Lung (tissue), 12 donors: Measurements from ENCODE around the gene PGAM4. TPM values are rescaled to one million over a fixed set of nuclear protein-coding genes. Genes with fewer than 3 reads are reported as not detected.

Source experiments
- ATAC-seq: fragments of 200-7000 bp; cut with Tn5 transposase; one replicate; pipeline ENCODE4 v1.9.1; 2020; ENCODE audit warnings: moderate number of reproducible peaks; ENCODE audit not compliant: insufficient read depth, low FRiP score
- DNase-seq, 3 donors: peaks; one replicate each; pipeline ENCODE4 v3.0.0-alpha.2; 2013 to 2017
- H3K27ac ChIP-seq, 2 donors: one replicate each; pipeline ENCODE4 v1.5.1; 2013; ENCODE audit warnings: mild to moderate bottlenecking in 2 of 2, moderate library complexity in 2 of 2, control low read depth in 1 of 2, inconsistent platforms in 1 of 2, low read depth in 1 of 2, low read length in 1 of 2
- H3K27me3 ChIP-seq, 3 donors: one replicate each; pipeline ENCODE4 v1.5.1; 2013; ENCODE audit warnings: low read length in 2 of 3; ENCODE audit not compliant: control insufficient read depth in 3 of 3, insufficient read depth in 3 of 3
- H3K36me3 ChIP-seq, 4 donors: one replicate each; pipeline ENCODE4 v1.5.1; 2013; ENCODE audit warnings: low read length in 4 of 4, mild to moderate bottlenecking in 1 of 4, moderate library complexity in 1 of 4; ENCODE audit not compliant: control insufficient read depth in 4 of 4, insufficient read depth in 4 of 4
- H3K4me1 ChIP-seq, 5 donors: one replicate each; pipeline ENCODE4 v1.5.1; 2013; ENCODE audit warnings: low read length in 5 of 5, mild to moderate bottlenecking in 2 of 5, moderate library complexity in 1 of 5; ENCODE audit not compliant: control insufficient read depth in 5 of 5, insufficient read depth in 5 of 5
- H3K4me3 ChIP-seq: one replicate; pipeline ENCODE4 v1.5.1; 2013; ENCODE audit warnings: mild to moderate bottlenecking, control low read depth, moderate library complexity
- H3K9ac ChIP-seq, 2 donors: one replicate each; pipeline ENCODE4 v1.5.1; 2013; ENCODE audit warnings: low read length in 2 of 2, control low read depth in 1 of 2; ENCODE audit not compliant: insufficient read depth in 1 of 2
- H3K9me3 ChIP-seq, 4 donors: one replicate each; pipeline ENCODE4 v1.5.1; 2013; ENCODE audit warnings: low read length in 3 of 4, mild to moderate bottlenecking in 1 of 4, moderate library complexity in 1 of 4; ENCODE audit not compliant: control insufficient read depth in 4 of 4, insufficient read depth in 3 of 4
- WGBS, 2 donors: extraction: QIAGEN DNeasy Blood & Tissue Kit; methylation state at CpG; one replicate each; pipeline ENCODE4 v1.1.7; 2013; 5-methylcytosine and 5-hydroxymethylcytosine counted together
- polyA plus RNA-seq, 2 donors: library from polyadenylated mRNA; stranded (reverse); fragments of 200-250 nt; gene quantifications; one replicate each; pipeline ENCODE4 v1.2.1, GENCODE V29; 2013
- total RNA-seq, 2 donors: library from RNA; depleted of rRNA in 1 of 2; stranded (reverse); fragments of >200 nt in 1 of 2; gene quantifications; one replicate each; pipeline ENCODE4 v1.2.1, GENCODE V29; 2014 to 2021
- TF ChIP-seq, protein P1 (sequence below): IDR thresholded peaks from 2 replicates; pipeline ENCODE4 v1.5.1; 2012; ENCODE audit warnings: mild to moderate bottlenecking; ENCODE audit errors: control extremely low read depth, extremely low read depth
- donor health status: control.
- donor health status: control.
- donor health status: Bipolar disorder and iron deficiency.
- donor health status: healthy.
- donor health status: DM: yes; HTN: yes; CAD: no.

Gene PGAM4
- total and polyA plus RNA-seq, 4 donors, result 0.08 TPM; not detected in 3

DNA sequence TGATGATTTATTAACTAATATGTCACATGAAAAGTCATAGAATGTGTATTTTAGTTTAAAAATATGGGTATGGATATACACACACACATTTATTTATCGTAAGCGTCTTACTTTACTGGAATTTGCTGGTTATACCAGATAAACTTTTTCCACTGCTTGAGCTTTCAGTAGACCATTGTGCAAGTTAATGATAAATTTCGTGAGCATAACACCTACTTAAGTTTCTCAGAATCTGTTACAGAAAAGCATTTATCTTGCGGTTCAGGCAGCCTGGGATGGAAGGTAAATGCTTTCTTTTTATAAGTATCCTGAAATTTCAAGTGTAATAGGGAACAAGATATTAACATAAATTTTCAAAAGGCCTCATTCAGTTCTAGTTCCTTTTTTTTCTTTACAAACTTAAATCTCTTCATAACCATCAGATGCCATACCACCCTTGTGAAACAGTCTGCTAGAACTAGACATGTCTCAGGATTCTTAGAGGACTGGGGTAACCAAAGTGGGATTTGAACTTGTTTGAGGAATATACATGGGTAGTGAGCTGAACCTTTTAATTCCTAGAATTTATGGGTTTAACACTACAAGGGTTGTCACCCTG is 31.3 kb downstream of the PGAM4 start:
- 56 to 68% methylated on average over 4 of the region's 4 CpGs for WGBS, 2 donors
- no peaks in the 10 kb centered on the region for H3K4me1 ChIP-seq

GRCh38 chrX:77937291-77937690 is 32.1 kb downstream of the PGAM4 start:
- Histone ChIP-seq H3K4me1 (no peaks in the 10 kb centered on the region), H3K27me3 (no peaks in the 10 kb centered on the region), H3K36me3 (no peaks in the 10 kb centered on the region), H3K9me3 (no peaks in the 10 kb centered on the region), H3K9ac (no peak overlapping the region), H3K4me3 (no peak overlapping the region), H3K27ac (no peak overlapping the region)
- 35 to 78% methylated on average over 3 of the region's 3 CpGs for WGBS, 2 donors
- DNase-seq, result no peak
- TF ChIP-seq, protein P1, sequence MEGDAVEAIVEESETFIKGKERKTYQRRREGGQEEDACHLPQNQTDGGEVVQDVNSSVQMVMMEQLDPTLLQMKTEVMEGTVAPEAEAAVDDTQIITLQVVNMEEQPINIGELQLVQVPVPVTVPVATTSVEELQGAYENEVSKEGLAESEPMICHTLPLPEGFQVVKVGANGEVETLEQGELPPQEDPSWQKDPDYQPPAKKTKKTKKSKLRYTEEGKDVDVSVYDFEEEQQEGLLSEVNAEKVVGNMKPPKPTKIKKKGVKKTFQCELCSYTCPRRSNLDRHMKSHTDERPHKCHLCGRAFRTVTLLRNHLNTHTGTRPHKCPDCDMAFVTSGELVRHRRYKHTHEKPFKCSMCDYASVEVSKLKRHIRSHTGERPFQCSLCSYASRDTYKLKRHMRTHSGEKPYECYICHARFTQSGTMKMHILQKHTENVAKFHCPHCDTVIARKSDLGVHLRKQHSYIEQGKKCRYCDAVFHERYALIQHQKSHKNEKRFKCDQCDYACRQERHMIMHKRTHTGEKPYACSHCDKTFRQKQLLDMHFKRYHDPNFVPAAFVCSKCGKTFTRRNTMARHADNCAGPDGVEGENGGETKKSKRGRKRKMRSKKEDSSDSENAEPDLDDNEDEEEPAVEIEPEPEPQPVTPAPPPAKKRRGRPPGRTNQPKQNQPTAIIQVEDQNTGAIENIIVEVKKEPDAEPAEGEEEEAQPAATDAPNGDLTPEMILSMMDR, result no peak
- no peak for ATAC-seq

More for the DNA sequence above, 31.3 kb downstream of the PGAM4 start:
- ATAC-seq, result no peak
- TF ChIP-seq, protein P1, result no peak
- Histone ChIP-seq H3K27me3 (no peaks in the 10 kb centered on the region), H3K4me3 (no peak overlapping the region), H3K27ac (no peak overlapping the region), H3K36me3 (no peaks in the 10 kb centered on the region), H3K9me3 (no peaks in the 10 kb centered on the region), H3K9ac (no peak overlapping the region)
- DNase-seq, result peak in 1 of 3 donors; percentile 25

- ATAC-seq (no peak), DNase-seq (no peak)
- no peak overlapping the region for H3K27ac ChIP-seq
- H3K4me3 ChIP-seq, result no peak overlapping the region
- no peaks in the 10 kb centered on the region for H3K4me1 ChIP-seq
- TF ChIP-seq, protein P1, result no peak
- H3K9me3 ChIP-seq, result no peaks in the 10 kb centered on the region
- H3K27me3 ChIP-seq, result no peaks in the 10 kb centered on the region
- no peaks in the 10 kb centered on the region for H3K36me3 ChIP-seq
- H3K9ac ChIP-seq, result no peak overlapping the region
These were observed 33.1 kb downstream of the PGAM4 start for GRCh38 chrX:77936299-77936698.

- ATAC-seq, result no peak
- WGBS, 2 donors, result 62 to 84% methylated on average over 1 of the region's 1 CpG
- H3K27me3 ChIP-seq, result no peaks in the 10 kb centered on the region
- no peak overlapping the region for H3K9ac ChIP-seq
- no peaks in the 10 kb centered on the region for H3K4me1 ChIP-seq
- no peak for DNase-seq
- H3K4me3 ChIP-seq, result no peak overlapping the region
- TF ChIP-seq, protein P1, result no peak
- H3K36me3 ChIP-seq, result no peaks in the 10 kb centered on the region
- no peaks in the 10 kb centered on the region for H3K9me3 ChIP-seq
- H3K27ac ChIP-seq, result no peak overlapping the region
These were observed 33.6 kb downstream of the PGAM4 start for GRCh38 chrX:77935886-77936285.
